HG02840 (cell line): ENCODE results near the gene ENTPD1.
"Not testable (repeated sequence)": the region's sequence is repeated elsewhere in the genome, so short reads cannot be mapped to it uniquely, and the experiment has no call there.

Experiments
- ATAC-seq: cut with Tn5 transposase; IDR thresholded peaks from one replicate; pipeline ENCODE4 v1.9.1; 2021; ENCODE audit warnings: mild to moderate bottlenecking, moderate library complexity, moderate number of reproducible peaks; ENCODE audit not compliant: unreplicated experiment, low FRiP score

ENTPD1 gene

DNA sequence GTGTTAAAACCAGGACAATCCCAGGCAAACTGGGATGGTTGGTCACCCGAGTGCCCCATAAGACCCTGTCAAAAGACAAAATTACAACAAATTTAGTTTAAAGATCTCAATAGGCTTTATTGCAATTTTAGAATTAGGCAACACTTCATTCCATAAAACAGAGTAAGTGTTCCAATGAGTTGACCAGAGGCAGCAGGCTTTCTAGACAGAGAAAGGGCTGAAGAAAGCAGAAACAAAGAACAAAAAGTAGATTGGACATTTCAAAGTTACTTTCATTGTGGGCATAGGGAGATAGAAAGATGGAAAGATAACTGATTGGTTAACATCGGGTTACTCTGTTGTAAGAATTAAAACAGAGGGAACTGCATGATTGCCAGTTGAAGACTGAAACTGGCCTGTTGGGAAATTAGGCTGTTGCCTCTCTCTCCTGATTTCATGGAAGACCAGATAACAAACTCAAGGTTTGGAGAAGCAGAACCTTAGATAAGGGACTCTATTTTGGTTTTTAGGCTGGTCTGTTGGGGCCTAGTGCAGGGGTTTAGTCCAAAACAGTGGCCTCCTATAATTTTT lies 36.3 kb downstream of the ENTPD1 start:
- no peak for ATAC-seq

DNA sequence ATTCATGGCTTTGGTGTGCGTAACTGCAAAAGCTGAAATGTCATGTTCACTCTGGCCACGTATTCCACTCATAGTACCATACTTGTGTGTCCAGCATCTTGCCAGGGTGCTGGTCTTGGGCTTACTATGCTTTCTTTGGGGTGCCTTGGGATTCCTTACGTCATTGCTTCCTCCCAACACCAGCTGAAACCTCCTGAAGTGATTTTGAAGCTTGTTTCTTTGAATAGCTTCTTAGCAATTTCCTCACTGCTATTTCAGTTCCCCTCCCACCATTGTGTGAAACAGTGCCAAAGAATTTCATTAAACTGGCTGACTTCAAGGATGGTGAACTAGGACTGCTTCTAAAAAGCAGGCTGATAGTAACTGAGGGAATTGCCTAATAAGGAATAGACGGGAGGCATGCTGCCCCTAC lies 36.9 kb downstream of the ENTPD1 start:
- no peak for ATAC-seq

DNA sequence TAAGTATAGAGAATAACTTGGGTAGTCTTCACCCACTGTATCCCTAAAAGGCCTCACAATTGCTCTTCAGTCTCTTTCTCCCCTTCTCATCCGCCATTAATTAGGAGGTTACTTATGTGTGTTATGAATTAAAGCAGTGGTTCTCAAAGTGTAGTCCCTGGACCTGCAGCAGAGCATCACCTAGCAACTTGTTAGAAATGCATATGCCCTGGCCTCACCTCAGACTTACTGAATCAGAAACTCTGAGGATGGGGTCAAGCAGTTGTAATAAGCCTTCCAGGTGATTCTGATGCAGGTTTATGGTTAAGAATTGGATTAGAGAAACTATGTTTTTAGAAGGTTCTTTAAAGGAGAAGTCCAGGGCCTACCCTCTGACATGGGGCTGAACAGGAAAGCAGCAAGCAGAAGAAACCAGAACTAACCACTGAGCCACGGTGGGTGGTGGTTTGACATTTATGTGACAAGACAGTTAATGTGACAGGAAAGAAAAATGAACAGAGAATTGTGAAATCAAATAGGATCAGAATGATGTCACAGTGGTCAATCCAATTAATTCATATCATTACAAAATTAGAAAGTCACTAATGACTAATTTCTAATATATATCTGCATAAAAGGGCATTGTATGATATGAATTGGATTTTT lies 37.6 kb downstream of the ENTPD1 start:
- no peak for ATAC-seq

DNA sequence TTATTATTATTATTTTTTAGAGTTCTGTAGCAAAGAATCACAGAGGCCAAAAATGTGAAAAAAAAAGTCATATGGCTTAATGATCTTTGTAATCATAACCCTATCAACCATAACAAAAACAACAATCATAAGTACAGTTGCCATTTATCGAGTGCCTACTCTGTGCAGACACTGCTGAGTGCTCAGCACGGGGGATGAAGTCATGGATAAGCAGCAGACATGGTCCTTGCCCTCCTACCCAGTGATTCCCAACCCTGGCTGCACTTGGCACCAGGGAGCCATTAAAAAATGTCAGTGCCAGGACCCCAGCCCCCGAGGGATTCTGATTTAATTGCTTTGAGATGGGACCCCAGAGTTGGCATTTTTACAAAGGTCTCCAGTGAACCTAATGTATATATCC lies 38.2 kb downstream of the ENTPD1 start:
- no peak for ATAC-seq

DNA sequence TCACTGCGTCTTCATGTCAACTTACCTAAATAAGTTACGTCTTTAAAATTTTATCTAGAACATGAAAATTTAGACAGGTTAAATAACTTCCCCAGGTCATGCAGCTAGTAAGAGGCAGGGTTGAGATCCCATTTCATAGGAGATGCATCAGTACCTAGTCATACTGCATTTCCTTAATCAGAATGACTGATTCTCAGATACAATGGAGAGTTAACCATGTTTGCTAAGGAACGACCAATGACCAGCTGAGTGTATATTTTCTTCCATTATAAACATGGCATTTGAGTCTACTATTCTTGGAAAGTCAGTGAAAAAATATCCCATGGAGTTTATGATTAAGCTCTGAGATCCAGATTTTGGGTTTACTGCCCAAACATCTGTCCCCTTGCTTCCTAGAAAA lies 39.6 kb downstream of the ENTPD1 start:
- ATAC-seq = no peak

DNA sequence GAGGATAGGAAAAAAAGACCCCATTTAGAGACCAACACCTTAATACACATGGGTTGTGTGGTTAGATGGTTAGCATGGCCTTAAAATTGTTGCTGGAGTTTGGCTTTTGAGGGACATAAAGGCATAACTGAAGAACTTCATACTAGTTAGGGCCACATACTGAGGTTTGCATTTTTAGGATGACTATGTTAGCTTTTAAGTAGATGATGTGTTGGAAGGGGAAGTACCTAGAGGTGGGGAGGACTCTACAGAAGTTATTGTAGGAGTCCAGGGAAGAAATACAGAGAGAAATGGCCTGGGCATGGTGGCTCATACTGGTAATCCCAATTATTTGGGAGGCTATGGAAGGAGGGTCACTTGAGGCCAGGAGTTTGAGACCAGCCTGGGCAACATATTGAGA lies 40.5 kb downstream of the ENTPD1 start:
- no peak for ATAC-seq

DNA sequence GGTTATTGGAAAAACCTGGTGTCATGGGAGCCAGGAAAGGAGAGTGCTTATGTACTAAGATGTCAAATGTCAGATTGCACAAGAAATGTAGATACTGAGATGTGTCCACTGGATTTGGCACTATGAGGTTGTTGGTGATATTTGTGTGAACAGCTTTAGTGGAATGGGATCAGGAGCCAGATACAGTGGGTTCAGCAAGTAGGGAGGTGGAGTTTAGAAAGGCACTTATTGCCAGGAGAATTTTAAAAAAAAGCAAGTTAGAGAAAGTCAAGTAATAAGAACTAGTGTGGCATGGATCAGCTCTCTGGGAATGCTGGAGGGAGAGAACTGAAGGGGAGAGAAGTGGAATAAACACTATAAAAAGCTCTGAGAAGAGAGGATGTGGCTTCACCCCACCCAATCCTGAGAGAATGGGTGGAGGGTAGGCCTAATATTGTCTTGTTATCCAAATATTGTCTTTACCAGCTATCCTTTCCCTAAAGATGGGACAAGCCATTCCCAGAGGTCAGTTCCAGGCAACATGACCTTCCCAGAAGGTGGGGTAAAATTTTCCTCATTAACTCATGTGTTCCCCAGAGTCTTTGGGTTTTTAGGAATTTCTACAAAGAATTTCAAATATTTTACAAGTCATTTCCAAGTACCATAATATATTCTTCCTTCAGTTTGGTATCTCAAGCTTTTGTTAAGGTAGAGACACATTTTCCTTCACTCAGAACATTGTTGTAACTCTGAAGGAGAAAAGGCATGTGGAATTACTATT lies 42.3 kb downstream of the ENTPD1 start:
- ATAC-seq = no peak

DNA sequence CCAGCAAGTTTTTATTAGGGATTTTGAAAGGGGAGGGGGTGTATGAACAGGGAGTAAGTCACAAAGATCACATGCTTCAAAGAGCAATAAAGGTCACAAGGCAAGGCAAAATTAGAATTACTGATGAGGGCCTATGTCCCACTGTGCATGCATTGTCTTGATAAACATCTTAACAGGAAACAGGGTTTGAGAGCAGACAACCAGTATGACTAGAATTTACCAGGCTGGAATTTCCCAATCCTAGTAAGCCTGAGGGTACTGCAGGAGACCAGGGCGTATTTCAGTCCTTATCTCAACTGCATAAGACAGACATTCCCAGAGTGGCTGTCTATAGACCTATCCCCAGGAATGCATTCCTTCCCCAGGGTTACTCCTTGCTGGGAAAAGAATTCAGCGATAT lies 44.3 kb downstream of the ENTPD1 start:
- ATAC-seq = not testable (repeated sequence)

DNA sequence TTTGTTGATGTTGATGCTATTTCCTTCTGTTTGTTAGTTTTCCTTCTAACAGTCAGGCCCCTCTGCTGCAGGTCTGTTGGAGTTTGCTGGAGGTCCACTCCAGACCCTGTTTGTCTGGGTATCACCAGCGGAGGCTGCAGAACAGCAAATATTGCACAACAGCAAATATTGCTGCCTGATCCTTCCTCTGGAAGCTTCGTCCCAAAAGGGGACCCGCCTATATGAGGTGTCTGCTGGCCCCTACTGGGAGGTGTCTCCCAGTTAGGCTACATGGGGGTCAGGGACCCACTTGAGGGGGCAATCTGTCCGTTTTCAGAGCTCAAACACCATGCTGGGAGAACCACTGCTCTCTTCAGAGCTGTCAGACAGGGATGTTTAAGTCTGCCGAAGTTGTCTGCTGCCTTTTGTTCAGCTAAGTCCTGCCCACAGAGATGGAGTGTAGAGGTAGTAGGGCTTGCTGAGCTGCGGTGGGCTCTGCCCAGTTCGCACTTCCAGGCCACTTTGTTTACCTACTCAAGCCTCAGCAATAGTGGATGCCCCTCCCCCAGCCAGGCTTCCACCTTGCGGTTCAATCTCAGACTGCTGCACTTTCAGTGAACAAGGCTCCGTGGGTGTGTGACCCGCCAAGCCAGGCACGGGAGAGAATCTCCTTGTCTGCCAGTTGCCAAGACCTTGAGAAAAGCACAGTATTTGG lies 50.9 kb downstream of the ENTPD1 start:
- not testable (repeated sequence) for ATAC-seq

DNA sequence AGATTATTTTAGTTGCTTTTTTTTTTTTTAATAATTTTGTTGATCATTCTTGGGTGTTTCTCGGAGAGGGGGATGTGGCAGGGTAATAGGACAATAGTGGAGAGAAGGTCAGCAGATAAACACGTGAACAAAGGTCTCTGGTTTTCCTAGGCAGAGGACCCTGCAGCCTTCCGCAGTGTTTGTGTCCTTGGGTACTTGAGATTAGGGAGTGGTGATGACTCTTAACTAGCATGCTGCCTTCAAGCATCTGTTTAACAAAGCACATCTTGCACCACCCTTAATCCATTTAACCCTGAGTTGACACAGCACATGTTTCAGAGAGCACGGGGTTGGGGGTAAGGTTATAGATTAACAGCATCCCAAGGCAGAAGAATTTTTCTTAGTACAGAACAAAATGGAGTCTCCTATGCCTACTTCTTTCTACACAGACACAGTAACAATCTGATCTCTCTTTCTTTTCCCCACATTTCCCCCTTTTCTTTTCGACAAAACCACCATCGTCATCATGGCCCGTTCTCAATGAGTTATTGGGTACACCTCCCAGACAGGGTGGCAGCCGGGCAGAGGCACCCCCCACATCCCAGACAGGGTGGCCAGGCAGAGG lies 52.8 kb downstream of the ENTPD1 start:
- not testable (repeated sequence) for ATAC-seq

DNA sequence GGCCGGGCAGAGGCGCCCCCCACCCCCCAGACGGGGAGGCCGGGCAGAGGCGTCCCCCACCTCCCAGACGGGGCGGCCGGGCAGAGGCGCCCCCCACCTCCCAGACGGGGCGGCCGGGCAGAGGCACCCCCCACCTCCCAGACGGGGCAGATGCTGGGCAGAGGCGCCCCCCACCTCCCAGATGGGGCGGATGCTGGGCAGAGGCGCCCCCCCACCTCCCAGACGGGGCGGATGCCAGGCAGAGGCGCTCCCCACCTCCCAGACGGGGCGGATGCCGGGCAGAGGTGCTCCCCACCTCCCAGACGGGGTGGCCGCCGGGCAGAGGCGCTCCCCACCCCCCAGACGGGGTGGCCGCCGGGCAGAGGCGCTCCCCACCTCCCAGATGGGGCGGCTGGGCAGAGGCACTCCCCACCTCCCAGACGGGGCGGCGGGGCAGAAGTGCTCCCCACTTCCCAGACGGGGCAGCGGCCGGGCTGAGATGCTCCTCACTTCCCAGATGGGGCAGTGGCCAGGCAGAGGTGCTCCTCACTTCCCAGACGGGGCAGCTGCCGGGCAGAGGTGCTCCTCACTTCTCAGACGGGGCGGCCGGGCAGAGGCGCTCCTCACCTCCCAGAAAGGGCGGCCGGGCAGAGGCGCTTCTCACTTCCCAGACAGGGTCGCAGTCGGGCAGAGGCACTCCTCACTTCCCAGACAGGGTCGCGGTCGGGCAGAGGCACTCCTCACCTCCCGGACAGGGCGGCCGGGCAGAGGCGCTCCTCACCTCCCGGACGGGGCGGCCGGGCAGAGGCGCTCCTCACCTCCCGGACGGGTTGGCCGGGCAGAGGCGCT lies 53.6 kb downstream of the ENTPD1 start:
- ATAC-seq = no peak

DNA sequence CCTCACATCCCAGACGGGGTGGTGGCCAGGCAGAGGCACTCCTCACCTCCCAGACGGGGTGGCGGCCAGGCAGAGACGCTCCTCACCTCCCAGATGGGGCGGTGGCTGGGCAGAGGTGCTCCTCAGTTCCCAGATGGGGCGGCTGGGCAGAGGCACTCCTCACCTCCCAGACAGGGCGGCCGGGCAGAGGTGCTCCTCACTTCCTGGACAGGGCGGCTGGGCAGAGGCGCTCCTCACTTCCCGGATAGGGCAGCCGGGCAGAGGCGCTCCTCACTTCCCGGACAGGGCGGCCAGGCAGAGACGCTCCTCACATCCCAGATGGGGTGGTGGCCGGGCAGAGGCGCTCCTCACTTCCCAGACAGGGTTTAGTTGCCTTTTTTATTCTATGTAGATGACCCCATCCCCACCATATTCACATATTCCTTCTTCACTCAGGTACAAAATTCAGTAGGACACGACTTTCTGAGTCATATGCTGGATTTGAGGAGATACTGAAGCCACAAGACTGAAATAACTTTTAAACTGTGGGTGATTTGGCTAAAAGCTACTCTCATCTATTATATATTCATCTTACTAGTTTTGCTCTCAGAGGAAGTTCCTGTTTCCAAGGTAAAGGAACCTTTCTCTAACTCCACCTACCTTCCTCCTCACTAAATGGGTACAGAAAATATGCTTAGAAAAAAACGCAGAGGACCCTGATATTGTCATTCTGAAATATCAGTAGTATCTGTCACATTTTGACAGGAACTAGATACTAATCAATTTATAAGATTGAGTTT lies 54.4 kb downstream of the ENTPD1 start:
- no peak for ATAC-seq

DNA sequence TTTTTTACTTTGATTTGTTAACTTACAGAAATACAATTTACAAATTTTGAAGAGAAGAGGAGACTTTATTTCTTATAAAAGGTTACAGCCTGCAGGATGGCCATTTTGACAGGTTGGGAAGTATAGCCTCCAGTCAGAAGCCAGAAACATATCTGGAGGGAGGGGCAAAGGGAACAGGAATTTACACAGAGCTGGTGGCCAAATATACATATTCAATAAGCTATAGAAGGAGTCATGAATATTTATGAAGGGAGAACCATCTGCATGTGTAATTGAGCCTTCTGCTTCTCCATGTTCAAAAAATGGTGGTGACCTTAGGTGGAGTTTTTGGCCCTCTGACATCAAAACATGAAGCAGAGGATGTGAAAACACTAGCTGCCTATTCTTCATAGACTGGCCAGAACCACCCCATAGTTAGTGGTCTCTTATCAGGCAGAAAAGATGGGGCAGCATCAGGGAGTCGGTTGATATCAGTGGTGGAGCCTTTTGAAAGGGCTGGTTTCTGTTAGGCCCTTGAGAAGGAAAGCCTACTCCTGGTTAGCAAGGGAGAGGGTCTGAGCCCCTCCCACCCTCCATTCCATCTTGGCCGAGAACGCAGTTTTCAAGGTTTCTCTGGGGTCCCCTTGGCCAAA lies 57.2 kb downstream of the ENTPD1 start:
- ATAC-seq = no peak

DNA sequence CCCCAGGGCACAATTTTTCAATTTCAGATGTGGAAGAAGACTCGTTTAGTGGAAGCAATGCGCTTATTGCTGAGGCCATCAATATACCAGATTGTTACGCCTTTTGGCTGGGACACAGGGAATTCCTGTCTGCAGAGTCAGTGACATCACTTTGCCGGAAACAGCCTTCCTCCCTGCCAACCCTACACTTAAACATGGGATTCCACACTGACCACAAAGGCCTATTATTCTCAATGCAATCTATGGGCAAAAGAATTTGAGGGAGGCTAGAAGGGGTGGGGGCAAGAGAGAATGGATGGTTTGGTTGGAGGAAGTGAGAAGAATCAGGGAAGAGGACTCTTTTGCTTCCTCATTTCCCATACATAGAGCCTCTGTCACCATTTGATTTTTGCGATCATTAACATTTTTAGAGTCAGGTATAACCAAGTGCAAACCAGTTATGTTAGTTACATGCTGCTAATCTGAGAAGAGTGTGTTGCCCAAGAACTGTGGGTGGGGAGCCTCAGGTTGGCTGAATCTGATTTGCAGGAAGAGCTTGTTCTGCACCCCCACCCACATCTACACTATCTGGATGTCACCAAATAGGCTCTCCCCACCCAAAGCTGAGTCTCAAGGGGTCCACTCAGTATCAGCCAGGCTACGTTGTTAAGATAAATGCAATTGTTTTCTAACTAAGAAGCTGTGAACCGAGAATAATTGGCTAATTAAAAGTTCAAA lies 58.2 kb downstream of the ENTPD1 start:
- ATAC-seq = no peak

DNA sequence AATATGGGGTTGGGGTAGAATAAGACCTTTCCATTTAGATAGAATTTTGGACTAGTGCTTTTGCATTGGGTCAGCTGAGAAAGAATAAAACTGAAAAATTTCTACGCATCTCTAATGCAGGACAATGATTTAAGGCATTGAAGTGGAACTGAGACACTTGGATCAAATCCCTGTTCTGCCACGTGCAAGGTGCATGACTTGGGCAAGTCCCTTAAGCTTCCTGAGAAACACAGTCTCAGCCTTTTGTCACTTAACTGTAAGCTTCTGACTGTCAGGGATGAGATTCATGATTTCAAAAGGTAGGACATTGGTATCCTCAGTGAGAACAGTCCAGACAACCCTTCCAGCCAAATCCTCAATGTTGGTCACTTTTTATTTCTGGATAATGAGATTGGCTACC lies 59.2 kb downstream of the ENTPD1 start:
- ATAC-seq = no peak

DNA sequence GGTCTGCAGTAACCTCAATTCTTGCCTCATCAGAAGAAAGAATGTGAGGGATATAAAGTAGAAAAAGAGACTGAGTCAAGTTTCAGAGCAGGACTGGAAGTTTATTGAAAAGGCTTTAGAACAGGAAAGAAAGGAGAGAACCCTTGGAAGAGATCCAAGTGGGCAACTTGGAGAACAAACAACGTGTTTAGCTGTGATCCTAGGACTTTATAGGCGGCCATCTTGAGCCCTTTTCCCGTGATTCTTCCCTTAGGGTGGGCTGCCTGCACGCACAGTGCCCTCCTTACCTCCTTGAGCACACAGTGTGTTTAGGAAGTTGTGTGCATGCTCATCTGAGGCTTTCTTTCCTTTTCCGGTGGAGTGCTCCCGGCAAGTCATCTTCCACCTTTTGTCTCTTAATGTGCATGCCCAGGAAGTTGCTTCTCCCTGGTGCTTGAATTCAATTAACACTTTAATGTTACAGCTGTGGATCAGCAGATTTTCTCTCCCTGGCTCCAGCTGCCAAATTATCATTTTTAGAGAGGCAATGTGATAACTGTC lies 59.8 kb downstream of the ENTPD1 start:
- no peak for ATAC-seq

DNA sequence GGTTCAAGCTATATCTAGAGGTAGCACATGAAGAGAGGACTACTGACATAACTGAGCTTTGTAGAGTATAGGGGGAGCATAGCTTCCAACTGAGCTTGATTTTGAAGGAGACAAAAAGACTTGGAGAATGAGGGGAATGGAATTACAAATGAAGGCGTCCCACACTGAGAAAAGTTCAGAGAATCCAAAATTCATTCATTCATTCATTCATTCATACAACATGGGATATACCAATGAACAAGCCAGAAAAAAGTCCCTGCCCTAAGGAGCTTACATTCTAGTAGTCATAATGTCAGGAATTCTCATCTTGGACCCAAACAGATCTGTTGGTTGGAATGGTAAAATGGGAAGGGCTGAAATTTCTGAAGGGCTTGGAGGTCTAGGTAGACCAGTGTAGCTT lies 62.0 kb downstream of the ENTPD1 start:
- ATAC-seq = no peak

DNA sequence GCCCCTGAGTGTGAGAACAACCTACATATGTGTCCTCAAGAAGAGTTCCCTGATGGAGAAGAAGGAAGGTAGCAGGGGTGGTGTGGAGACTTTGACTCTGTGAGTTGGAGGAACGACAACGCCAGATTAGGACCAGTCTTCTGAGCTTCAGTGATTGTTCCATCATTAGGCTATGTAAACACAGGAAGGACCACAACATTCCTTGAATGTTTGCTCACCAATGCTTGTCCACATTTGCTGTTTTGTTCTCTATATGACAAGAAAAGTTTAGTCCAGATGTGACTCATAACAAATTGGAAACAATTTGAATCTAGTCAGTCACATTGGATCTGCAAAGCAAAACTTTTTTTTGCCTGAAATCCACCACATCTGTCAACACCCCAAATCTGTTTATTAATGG lies 62.7 kb downstream of the ENTPD1 start:
- no peak for ATAC-seq
